ENCODE results near the gene MUC4. TPM values are rescaled to one million over a fixed set of nuclear protein-coding genes. Genes with fewer than 3 reads are reported as not detected.

The MUC4 gene
- total RNA-seq, 1 experiment from 2014 or later, result 63.7 TPM

DNA sequence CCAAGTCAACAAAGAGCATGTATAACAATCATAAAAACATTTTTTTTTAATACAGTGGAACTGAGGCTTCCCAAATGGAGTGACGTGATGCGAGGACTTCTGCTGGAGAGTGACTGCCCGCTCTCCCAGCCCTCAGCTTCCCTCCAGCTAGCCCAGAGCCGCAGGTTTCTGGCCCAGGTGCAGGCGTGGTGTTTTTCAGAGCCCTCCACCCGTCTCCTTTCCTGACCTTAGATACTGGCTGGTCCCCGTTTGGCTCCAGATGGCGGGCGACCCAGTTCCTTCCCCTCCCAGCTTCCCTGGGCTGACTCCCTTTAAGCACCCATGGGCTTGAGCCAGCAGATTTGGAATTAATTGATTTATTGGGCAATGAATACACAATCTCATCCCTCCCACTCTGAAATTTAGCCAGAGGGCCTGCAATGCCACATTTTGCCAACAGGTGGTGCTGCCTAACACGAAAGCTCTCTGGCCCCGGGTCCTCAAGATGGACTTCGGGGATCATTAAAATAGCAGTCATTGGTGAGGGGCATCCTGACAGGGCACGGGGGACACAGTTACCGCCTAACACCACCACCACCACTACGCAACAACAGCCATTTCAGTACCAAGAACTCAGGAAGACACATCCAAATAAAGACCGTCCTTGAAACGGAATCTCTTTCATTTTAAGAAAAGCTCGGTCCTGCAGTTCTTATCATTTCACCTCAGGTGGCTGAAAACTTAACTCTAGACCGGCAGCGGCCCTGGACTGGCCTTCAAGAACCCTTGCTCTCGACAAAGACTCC is 47.5 kb upstream of the MUC4 start:
- POLR2A ChIA-PET (ENCODE audit: unreplicated experiment), result no interaction called here
- CTCF ChIA-PET, result interaction anchor here (0.6 to 1.4 kb wide), 7 partner anchors 19 to 310 kb away, joined by 3 to 16 read pairs (median 4); no protein-coding TSS in a partner anchor
- Histone ChIP-seq H3K4me2 (peak overlapping the region; percentile 50), H3K79me2 (ENCODE audit: low read depth) (no peaks in the 10 kb centered on the region), H2AFZ (no peak overlapping the region), H3K9me3 (ENCODE audit: insufficient read depth, low read depth) (no peaks in the 10 kb centered on the region), H3K27me3 (ENCODE audit: insufficient read depth, low read depth) (no peaks in the 10 kb centered on the region), H3F3A (ENCODE audit: insufficient read depth, low read depth) (peaks cover 37% of the 10 kb centered on the region), H3K4me3 (no peak overlapping the region), H3K9me2 (ENCODE audit: insufficient read depth) (no peaks in the 10 kb centered on the region), H4K20me1 (ENCODE audit: insufficient read depth) (no peaks in the 10 kb centered on the region), H3K4me1 (replicated peaks; ENCODE audit: insufficient read depth) (peaks cover 30% of the 10 kb centered on the region), H3K36me3 (ENCODE audit: low read depth) (no peaks in the 10 kb centered on the region), H3K27ac (no peak overlapping the region)
- DNase-seq, result peak; percentile 73 to 82
- intact Hi-C loops (cut with micrococcal nuclease; ENCODE audit: unreplicated experiment), result loop anchor here (1.0 to 10.0 kb wide), 3 partner anchors 35 to 336 kb away; no protein-coding TSS in a partner anchor
- BruUV-seq (replicated peaks), result no TSS peak
- TF ChIP-seq EZH2 (IDR thresholded peaks at IDR 0.05; ENCODE audit: low read depth), result no peak
- TF ChIP-seq, protein P1, sequence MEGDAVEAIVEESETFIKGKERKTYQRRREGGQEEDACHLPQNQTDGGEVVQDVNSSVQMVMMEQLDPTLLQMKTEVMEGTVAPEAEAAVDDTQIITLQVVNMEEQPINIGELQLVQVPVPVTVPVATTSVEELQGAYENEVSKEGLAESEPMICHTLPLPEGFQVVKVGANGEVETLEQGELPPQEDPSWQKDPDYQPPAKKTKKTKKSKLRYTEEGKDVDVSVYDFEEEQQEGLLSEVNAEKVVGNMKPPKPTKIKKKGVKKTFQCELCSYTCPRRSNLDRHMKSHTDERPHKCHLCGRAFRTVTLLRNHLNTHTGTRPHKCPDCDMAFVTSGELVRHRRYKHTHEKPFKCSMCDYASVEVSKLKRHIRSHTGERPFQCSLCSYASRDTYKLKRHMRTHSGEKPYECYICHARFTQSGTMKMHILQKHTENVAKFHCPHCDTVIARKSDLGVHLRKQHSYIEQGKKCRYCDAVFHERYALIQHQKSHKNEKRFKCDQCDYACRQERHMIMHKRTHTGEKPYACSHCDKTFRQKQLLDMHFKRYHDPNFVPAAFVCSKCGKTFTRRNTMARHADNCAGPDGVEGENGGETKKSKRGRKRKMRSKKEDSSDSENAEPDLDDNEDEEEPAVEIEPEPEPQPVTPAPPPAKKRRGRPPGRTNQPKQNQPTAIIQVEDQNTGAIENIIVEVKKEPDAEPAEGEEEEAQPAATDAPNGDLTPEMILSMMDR (conservative IDR thresholded peaks at IDR 0.05), result peak; percentile 100

DNA sequence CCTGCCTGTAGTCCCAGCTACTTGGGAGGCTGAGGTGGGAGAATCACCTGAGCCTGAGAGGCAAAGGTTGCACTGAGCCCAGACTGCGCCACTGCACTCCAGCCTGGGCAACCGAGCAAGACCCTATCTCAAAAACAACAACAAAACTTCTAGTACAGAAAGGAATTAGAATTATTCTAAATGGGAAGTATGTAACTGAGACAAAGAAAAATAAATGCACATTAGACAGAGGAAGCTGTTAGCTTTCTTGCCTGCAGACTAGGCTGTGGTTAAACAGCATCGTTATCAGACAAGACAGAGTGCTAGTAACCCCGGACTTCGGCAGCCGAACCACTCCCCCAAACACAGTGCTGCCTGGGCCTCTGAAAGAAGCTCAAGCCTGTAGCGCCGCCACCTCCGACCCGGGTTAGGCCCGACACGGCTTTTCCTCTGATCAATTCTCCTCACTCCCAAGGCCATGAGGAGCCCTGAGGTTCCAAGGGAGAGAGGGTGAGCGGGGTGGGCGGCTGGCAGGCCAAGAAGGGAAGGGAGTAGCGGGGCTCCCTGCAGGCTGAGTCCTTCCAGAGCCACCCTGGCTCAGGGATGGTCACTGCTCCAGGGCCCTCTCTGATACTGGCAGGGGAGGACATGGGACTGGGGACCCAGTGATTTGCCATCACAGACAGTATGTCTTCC is 44.8 kb upstream of the MUC4 start:
- Histone ChIP-seq H3K9me3 (ENCODE audit: insufficient read depth, low read depth) (no peaks in the 10 kb centered on the region), H3K4me1 (replicated peaks; ENCODE audit: insufficient read depth) (peaks cover 34% of the 10 kb centered on the region), H3K4me2 (no peak overlapping the region), H2AFZ (no peak overlapping the region), H3K36me3 (ENCODE audit: low read depth) (no peaks in the 10 kb centered on the region), H3K27ac (no peak overlapping the region), H3F3A (ENCODE audit: insufficient read depth, low read depth) (peaks cover 35% of the 10 kb centered on the region), H4K20me1 (ENCODE audit: insufficient read depth) (no peaks in the 10 kb centered on the region), H3K27me3 (ENCODE audit: insufficient read depth, low read depth) (no peaks in the 10 kb centered on the region), H3K79me2 (ENCODE audit: low read depth) (no peaks in the 10 kb centered on the region), H3K9me2 (ENCODE audit: insufficient read depth) (no peaks in the 10 kb centered on the region), H3K4me3 (no peak overlapping the region)
- intact Hi-C loops (cut with micrococcal nuclease; ENCODE audit: unreplicated experiment), result loop anchor here (1.0 to 10.0 kb wide), 3 partner anchors 298 to 585 kb away; partner anchors contain the start of gene XXYLT1
- TF ChIP-seq, protein P1 (conservative IDR thresholded peaks at IDR 0.05), result no peak
- TF ChIP-seq EZH2 (IDR thresholded peaks at IDR 0.05; ENCODE audit: low read depth), result no peak
- no peak for DNase-seq
- POLR2A ChIA-PET (ENCODE audit: unreplicated experiment), result no interaction called here
- BruUV-seq (replicated peaks), result no TSS peak
- CTCF ChIA-PET, result interaction anchor here (0.6 to 2.0 kb wide), 2 partner anchors 37 to 329 kb away, joined by 5 read pairs; no protein-coding TSS in a partner anchor

DNA sequence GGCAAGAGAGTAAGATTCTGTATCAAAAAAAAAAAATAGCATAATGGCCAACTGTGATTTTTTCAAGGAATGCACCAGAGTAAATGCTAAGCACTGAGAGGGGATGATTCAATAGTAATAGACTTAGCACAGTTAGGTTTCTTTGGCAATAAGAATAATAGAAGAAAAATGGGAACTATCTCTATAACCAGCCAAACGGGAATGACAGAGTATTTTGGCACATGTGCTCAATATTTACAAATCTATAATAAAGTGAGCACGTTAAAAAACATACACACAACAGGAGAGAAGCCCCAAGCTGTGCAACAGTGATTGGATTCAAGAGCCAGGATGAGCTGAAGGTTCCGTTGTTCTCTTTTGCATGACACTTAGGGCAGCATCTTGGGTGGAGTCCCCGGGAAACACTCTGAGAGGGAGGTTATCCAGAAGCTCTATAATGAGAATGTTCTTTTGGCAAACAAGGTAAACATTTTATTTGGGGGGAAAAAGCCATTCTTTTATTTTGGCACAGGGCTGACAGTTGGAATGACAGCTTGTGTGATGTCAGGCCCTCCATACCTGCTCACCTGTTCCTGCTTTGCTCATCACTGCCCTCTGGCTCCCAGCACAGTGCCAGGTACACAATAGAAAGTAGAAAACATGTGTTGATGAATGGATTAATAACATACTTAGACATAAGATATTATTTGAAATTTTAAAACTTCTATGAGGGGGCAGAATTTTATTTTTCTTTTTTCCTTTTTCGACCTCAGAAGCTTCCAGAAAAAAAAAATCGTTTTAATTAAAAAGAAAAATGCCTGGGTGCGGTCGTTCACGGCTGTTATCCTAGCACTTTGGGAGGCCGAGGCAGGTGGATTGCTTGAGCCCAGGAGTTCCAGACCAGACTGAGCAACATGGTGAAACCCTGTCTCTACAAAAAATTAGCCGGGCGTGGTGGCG is 44.0 kb upstream of the MUC4 start:
- no TSS peak for BruUV-seq (replicated peaks)

More for the DNA sequence above, 44.0 kb upstream of the MUC4 start:
- POLR2A ChIA-PET (ENCODE audit: unreplicated experiment), result no interaction called here
- CTCF ChIA-PET, result interaction anchor here (0.5 to 2.0 kb wide), 5 partner anchors 33 to 328 kb away, joined by 3 to 10 read pairs (median 5); no protein-coding TSS in a partner anchor
- peaks cover 40% of the 10 kb centered on the region for H3K4me1 ChIP-seq (replicated peaks; ENCODE audit: insufficient read depth)
- H3K4me3 ChIP-seq, result no peak overlapping the region
- no peak overlapping the region for H3K27ac ChIP-seq
- H3F3A ChIP-seq (ENCODE audit: insufficient read depth, low read depth), result peaks cover 29% of the 10 kb centered on the region
- TF ChIP-seq, protein P1 (conservative IDR thresholded peaks at IDR 0.05), result peak; percentile 71
- TF ChIP-seq EZH2 (IDR thresholded peaks at IDR 0.05; ENCODE audit: low read depth), result no peak
- no peaks in the 10 kb centered on the region for H3K79me2 ChIP-seq (ENCODE audit: low read depth)
- H3K9me3 ChIP-seq (ENCODE audit: insufficient read depth, low read depth), result no peaks in the 10 kb centered on the region
- H3K9me2 ChIP-seq (ENCODE audit: insufficient read depth), result no peaks in the 10 kb centered on the region
- H4K20me1 ChIP-seq (ENCODE audit: insufficient read depth), result no peaks in the 10 kb centered on the region
- intact Hi-C loops (cut with micrococcal nuclease; ENCODE audit: unreplicated experiment), result loop anchor here (1.0 to 10.0 kb wide), 3 partner anchors 297 to 584 kb away; partner anchors contain the start of gene XXYLT1
- no peaks in the 10 kb centered on the region for H3K36me3 ChIP-seq (ENCODE audit: low read depth)
- no peak overlapping the region for H3K4me2 ChIP-seq
- H2AFZ ChIP-seq, result no peak overlapping the region
- H3K27me3 ChIP-seq (ENCODE audit: insufficient read depth, low read depth), result no peaks in the 10 kb centered on the region
- DNase-seq, result peak in 1 of 2 experiments; percentile 55

All from PC-9 (cell line).